K562 (cell line): ENCODE results near the gene VAMP4. TPM values are rescaled to one million over a fixed set of nuclear protein-coding genes. Genes with fewer than 3 reads are reported as not detected.

ENCODE experiments used
- ARID1B ChIP-seq: fragments of 450-650 bp; IDR thresholded peaks from 2 replicates; pipeline ENCODE4 v1.6.1; 2016; ENCODE audit warnings: antibody characterized with exemption, mild to moderate bottlenecking, inconsistent platforms
- ATF1 ChIP-seq, 2 experiments: fragments of 450-650 bp in 1 of 2; IDR thresholded peaks; 2 replicates each; pipeline ENCODE4 v1.6.1; 2016; ENCODE audit warnings: missing compliant biosample characterization in 1 of 2, missing genetic modification characterization in 1 of 2
- BCLAF1 ChIP-seq, 2 experiments: fragments of 450-650 bp in 1 of 2; IDR thresholded peaks; 2 replicates each; pipeline ENCODE4 v1.6.1; 2011 to 2017; ENCODE audit warnings: low read depth in 2 of 2, antibody characterized with exemption in 1 of 2, borderline replicate concordance in 1 of 2, low read length in 1 of 2, mild to moderate bottlenecking in 1 of 2, mixed read lengths in 1 of 2; ENCODE audit not compliant: control insufficient read depth in 1 of 2
- FOXM1 ChIP-seq, 2 experiments: fragments of 450-650 bp in 1 of 2; sonication (generic) in 1 of 2; formaldehyde crosslinking in 1 of 2; IDR thresholded peaks; 2 replicates each; pipeline versions ENCODE4 v1.6.1 to v1.9.0; 2017 to 2022; ENCODE audit warnings: low read depth in 2 of 2, mild to moderate bottlenecking in 2 of 2, missing genetic modification reagents in 1 of 2, moderate library complexity in 1 of 2
- FOXP1 ChIP-seq: sonication (generic); formaldehyde crosslinking; IDR thresholded peaks from 2 replicates; pipeline ENCODE4 v1.8.0; 2022; ENCODE audit warnings: mild to moderate bottlenecking, missing genetic modification reagents
- HMG20B ChIP-seq: fragments of 250-450 bp; sonication (Bioruptor Pico); IDR thresholded peaks from 2 replicates; pipeline ENCODE4 v1.5.0; 2021; ENCODE audit warnings: mild to moderate bottlenecking
- ILK ChIP-seq: fragments of 450-650 bp; IDR thresholded peaks from 2 replicates; pipeline ENCODE4 v1.6.1; 2016; ENCODE audit warnings: missing genetic modification characterization, low read depth, mild to moderate bottlenecking, missing compliant biosample characterization, moderate library complexity, borderline replicate concordance
- KAT7 ChIP-seq: sonication (generic); formaldehyde crosslinking; IDR thresholded peaks from 2 replicates; pipeline ENCODE4 v1.8.0; 2022; ENCODE audit warnings: missing genetic modification reagents, mild to moderate bottlenecking, borderline replicate concordance
- KAT8 ChIP-seq: fragments of 450-650 bp; IDR thresholded peaks from 2 replicates; pipeline ENCODE4 v1.6.1; 2016; ENCODE audit warnings: low read depth, mild to moderate bottlenecking
- KHSRP ChIP-seq: fragments of 450-650 bp; IDR thresholded peaks from 2 replicates; pipeline ENCODE4 v1.6.1; 2017
- KLF1 ChIP-seq: fragments of 450-650 bp; IDR thresholded peaks from 2 replicates; pipeline ENCODE4 v1.6.1; 2016; ENCODE audit warnings: missing genetic modification characterization, missing compliant biosample characterization
- MEIS2 ChIP-seq: fragments of 450-650 bp; IDR thresholded peaks from 2 replicates; pipeline ENCODE4 v1.6.1; 2014; ENCODE audit warnings: mild to moderate bottlenecking; ENCODE audit not compliant: partially characterized antibody
- NR2C1 ChIP-seq, 2 experiments: fragments of 450-650 bp; IDR thresholded peaks; 2 replicates each; pipeline ENCODE4 v1.6.1; 2017; ENCODE audit warnings: mild to moderate bottlenecking in 2 of 2, antibody characterized with exemption in 1 of 2, inconsistent platforms in 1 of 2, missing compliant biosample characterization in 1 of 2, missing genetic modification characterization in 1 of 2
- NR2C2 ChIP-seq, 2 experiments: fragments of 200-800 bp in 1 of 2; sonication (Bioruptor generic) in 1 of 2; sonication (generic) in 1 of 2; formaldehyde crosslinking in 1 of 2; IDR thresholded peaks; 2 replicates each; pipeline versions ENCODE4 v1.6.1 to v1.8.0; 2016 to 2022; ENCODE audit warnings: mild to moderate bottlenecking in 1 of 2, missing compliant biosample characterization in 1 of 2, missing genetic modification characterization in 1 of 2, missing genetic modification reagents in 1 of 2
- POU5F1 ChIP-seq: fragments of 150-350 bp; IDR thresholded peaks from 2 replicates; pipeline ENCODE4 v1.6.1; 2014; ENCODE audit warnings: borderline replicate concordance, low read length, low read depth, mild to moderate bottlenecking; ENCODE audit not compliant: partially characterized antibody
- RCOR1 ChIP-seq, 2 experiments: IDR thresholded peaks; 2 replicates each; pipeline ENCODE4 v1.6.1; 2012; ENCODE audit warnings: low read depth in 2 of 2, low read length in 2 of 2, borderline replicate concordance in 1 of 2, improper control_type of control experiment in 1 of 2
- RHOXF2B ChIP-seq: fragments of 250-450 bp; sonication (Bioruptor Pico); conservative IDR thresholded peaks from 2 replicates; pipeline ENCODE4 v1.5.1; 2021
- TCF7 ChIP-seq: sonication (generic); IDR thresholded peaks from 2 replicates; pipeline ENCODE4 v1.6.1; 2016; ENCODE audit warnings: antibody characterized with exemption, borderline replicate concordance
- TFAP4 ChIP-seq: sonication (generic); formaldehyde crosslinking; IDR thresholded peaks from 2 replicates; pipeline ENCODE4 v1.8.0; 2022; ENCODE audit warnings: missing genetic modification reagents, mild to moderate bottlenecking, moderate library complexity, borderline replicate concordance
- TFE3 ChIP-seq: fragments of 450-650 bp; formaldehyde crosslinking; IDR thresholded peaks from 2 replicates; pipeline ENCODE4 v1.4.0; 2020; ENCODE audit warnings: mild to moderate bottlenecking, mixed read lengths
- U2AF2 ChIP-seq: fragments of 200-400 bp; formaldehyde crosslinking; optimal IDR thresholded peaks from 2 replicates; pipeline ENCODE3; 2017; ENCODE audit warnings: low read depth, mild to moderate bottlenecking, low read length
- ZNF174 ChIP-seq: fragments of 250-450 bp; sonication (Bioruptor Pico); IDR thresholded peaks from 2 replicates; pipeline ENCODE4 v1.4.0; 2020; ENCODE audit warnings: mild to moderate bottlenecking
- ZNF23 ChIP-seq: fragments of 250-450 bp; sonication (Bioruptor Pico); IDR thresholded peaks from 2 replicates; pipeline ENCODE4 v1.4.0; 2020; ENCODE audit warnings: mild to moderate bottlenecking
- ZNF41 ChIP-seq: fragments of 250-450 bp; sonication (Bioruptor Pico); conservative IDR thresholded peaks from 2 replicates; pipeline ENCODE4 v1.4.0; 2020; ENCODE audit warnings: mild to moderate bottlenecking
- polyA plus RNA-seq, 8 experiments: library from polyadenylated mRNA; depleted of rRNA in 4 of 8; stranded (reverse) in 5 of 8; unstranded in 3 of 8; fragments of >200 nt; fragmentation: Nextera tagmentation in 2 of 8; fragmentation: Illumina TruSeq in 1 of 8; extraction: Ambion mirVana in 2 of 8; extraction: Trizol in 1 of 8; gene quantifications; 2 replicates each; pipeline versions ENCODE4 v1.2.1 to v1.2.3, GENCODE V29; 2011 to 2014; ENCODE audit warnings: inconsistent platforms in 1 of 8, missing spikeins in 1 of 8
- total RNA-seq, 7 experiments: library from RNA; depleted of rRNA in 6 of 7; stranded (reverse); fragments of >200 nt in 6 of 7; fragmentation: Illumina TruSeq in 2 of 7; extraction: Trizol in 2 of 7; gene quantifications; 2 replicates each; pipeline versions ENCODE4 v1.2.1 to v1.2.3, GENCODE V29; 2011 to 2021; ENCODE audit warnings: low replicate concordance in 1 of 7

The VAMP4 gene
- total and polyA plus RNA-seq, 9 of the 15 experiments (the other 6 are each of a cell fraction or from before 2014, with no cell fraction given), result 3.3 to 21.4 (median 11.9) TPM

- no peak for TF ChIP-seq TFE3 (CRISPR knock-in tag)
- no peak for TF ChIP-seq U2AF2
- no peak for TF ChIP-seq FOXM1 (IDR thresholded peaks at IDR 0.05; ENCODE audit: low read depth)
- no peak for TF ChIP-seq FOXM1 (CRISPR knock-in tag; IDR thresholded peaks at IDR 0.05; ENCODE audit: low read depth)
- no peak for TF ChIP-seq KHSRP
- no peak for TF ChIP-seq KAT8
- TF ChIP-seq HMG20B (CRISPR knock-in tag), result no peak
- no peak for TF ChIP-seq POU5F1
- TF ChIP-seq RHOXF2B (CRISPR knock-in tag), result no peak
- no peak for TF ChIP-seq ZNF174 (CRISPR knock-in tag)
- TF ChIP-seq ZNF41 (CRISPR knock-in tag), result no peak
- no peak for TF ChIP-seq ZNF23
- TF ChIP-seq RCOR1 (IDR thresholded peaks at IDR 0.05; ENCODE audit: borderline replicate concordance in 1 of 2, low read depth in 2 of 2, low read length in 2 of 2), result no peak
- no peak for TF ChIP-seq TCF7
- TF ChIP-seq TFAP4 (CRISPR knock-in tag), result no peak
- TF ChIP-seq ARID1B, result peak; percentile 80
- no peak for TF ChIP-seq NR2C2 (CRISPR knock-in tag; IDR thresholded peaks at IDR 0.05)
- no peak for TF ChIP-seq NR2C2 (tag; IDR thresholded peaks at IDR 0.05)
- TF ChIP-seq KLF1 (tag), result no peak
- no peak for TF ChIP-seq NR2C1 (IDR thresholded peaks at IDR 0.05)
- no peak for TF ChIP-seq NR2C1 (tag; IDR thresholded peaks at IDR 0.05)
- no peak for TF ChIP-seq ATF1 (CRISPR knock-in tag; IDR thresholded peaks at IDR 0.05)
- TF ChIP-seq ATF1 (tag; IDR thresholded peaks at IDR 0.05), result 0 out of 2 replicates have a peak, but pooled peaks have one; percentile 20
- TF ChIP-seq BCLAF1 (IDR thresholded peaks at IDR 0.05; ENCODE audit: borderline replicate concordance in 1 of 2, control insufficient read depth in 1 of 2, low read depth in 2 of 2, low read length in 1 of 2), result no peak
- TF ChIP-seq ILK (tag), result no peak
- TF ChIP-seq MEIS2, result peak; percentile 62
- TF ChIP-seq FOXP1 (CRISPR knock-in tag), result no peak
- no peak for TF ChIP-seq KAT7
Observed at GRCh38 chr1:171762143-171762563, 20.3 kb upstream of the VAMP4 start (continued).
